Heart left ventricle (tissue), 16 donors: ENCODE results near the gene FRMD8. TPM values are rescaled to one million over a fixed set of nuclear protein-coding genes. Genes with fewer than 3 reads are reported as not detected.
A peak's percentile ranks its signal among the peaks of the same experiment; 100 is the strongest.

Source experiments
- ATAC-seq, 4 donors: fragments of 200-7000 bp; cut with Tn5 transposase; one replicate each; pipeline ENCODE4 v1.9.1; 2020 to 2022; ENCODE audit warnings: moderate library complexity in 4 of 4, mild to moderate bottlenecking in 3 of 4, moderate number of reproducible peaks in 1 of 4
- DNase-seq, 5 donors: peaks; one replicate each; pipeline ENCODE4 v3.0.0-alpha.2; 2020
- H3K27ac ChIP-seq, 12 donors: fragments of 200-600 bp; sonication (generic) in 4 of 12; one replicate each; pipeline versions ENCODE4 v1.5.0 to v1.8.0; 2016 to 2022; ENCODE audit warnings: mild to moderate bottlenecking in 2 of 12
- H3K27me3 ChIP-seq, 9 donors: fragments of 200-600 bp; sonication (generic) in 2 of 9; one replicate each; pipeline versions ENCODE4 v1.5.1 to v1.8.0; 2016 to 2022; ENCODE audit warnings: mild to moderate bottlenecking in 3 of 9
- H3K36me3 ChIP-seq, 9 donors: fragments of 200-600 bp; sonication (generic) in 2 of 9; one replicate each; pipeline versions ENCODE4 v1.5.0 to v1.8.0; 2018 to 2022; ENCODE audit warnings: mild to moderate bottlenecking in 2 of 9
- H3K4me1 ChIP-seq, 12 donors: fragments of 200-600 bp; sonication (generic) in 4 of 12; one replicate each; pipeline versions ENCODE4 v1.5.0 to v1.8.0; 2016 to 2022; ENCODE audit warnings: mild to moderate bottlenecking in 3 of 12
- H3K4me3 ChIP-seq, 12 donors: fragments of 200-600 bp; sonication (generic) in 4 of 12; one replicate each; pipeline versions ENCODE4 v1.5.0 to v1.8.0; 2017 to 2022; ENCODE audit warnings: mild to moderate bottlenecking in 9 of 12, moderate library complexity in 4 of 12
- H3K9me3 ChIP-seq, 12 donors: fragments of 200-600 bp; sonication (generic) in 4 of 12; one replicate each; pipeline versions ENCODE4 v1.5.0 to v1.8.0; 2016 to 2022; ENCODE audit warnings: mild to moderate bottlenecking in 1 of 12
- POLR2A ChIP-seq, 2 donors: fragments of 450-650 bp; IDR thresholded peaks; one replicate each; pipeline ENCODE4 v1.6.1; 2017; ENCODE audit warnings: antibody characterized with exemption in 2 of 2, mild to moderate bottlenecking in 2 of 2, moderate library complexity in 2 of 2
- WGBS, 4 donors: extraction: QIAGEN DNeasy Blood & Tissue Kit in 2 of 4; methylation state at CpG; one replicate each; pipeline versions ENCODE4 v1.1.5 to v1.1.7; 2013 to 2018; 5-methylcytosine and 5-hydroxymethylcytosine counted together
- intact Hi-C, 10 donors: fragments of 100-400 bp; cut with DNase I; formaldehyde crosslinking; loops; one replicate each; pipeline versions ENCODE4 v1.11.1 to v1.14.2; 2022
- polyA plus RNA-seq, 2 donors: library from polyadenylated mRNA; stranded (reverse); fragments of 200-250 nt; gene quantifications; one replicate each; pipeline ENCODE4 v1.2.3, GENCODE V29; 2013
- total RNA-seq, 9 donors: library from RNA; depleted of rRNA in 2 of 9; stranded (reverse); fragments of >200 nt in 2 of 9; fragmentation: NEBNext Ultra II Directional in 3 of 9; extraction: Animal tissue kit (Norgen Biotek cat#: 25700) in 3 of 9; gene quantifications; one replicate each; pipeline versions ENCODE4 v1.1.0 to v1.2.4, GENCODE V29; 2016 to 2023
- TF ChIP-seq, protein P1 (sequence below), 12 donors: fragments of 200-600 bp; sonication (generic) in 4 of 12; IDR thresholded peaks; one replicate each; pipeline versions ENCODE4 v1.5.0 to v1.8.0; 2018 to 2022; ENCODE audit warnings: antibody characterized with exemption in 12 of 12, mild to moderate bottlenecking in 5 of 12
- donor health status: ischemic (EF 13 %, LVEDD 7.1; RV severe dilation, severe dysfunction).
- donor health status: healthy with polysubstance abuse.
- donor health status: DM: no; HTN: yes; CAD: no.
- donor health status: DM: no; HTN: no; CAD: no.
- donor health status: ischemic (EF 25% LVEDD 6.9; RV normal size, moderate dysfunction).
- donor health status: ischemic (EF 25% LVEDD 5.7; RV mildly dilated, moderate dysfunction).
- donor health status: healthy.
- donor health status: DM: yes; HTN: yes; CAD: no.
- donor health status: ischemic (EF 35%, LVEDD 5.7; RV mildly dilated, moderate dysfunction).
- donor health status: nonischemic (EF 11% LVEDD 7.7; RV severe dilation, severe dysfunction).
- donor health status: DM: yes; HTN: yes; CAD: no.
- donor health status: PGD.
- donor health status: ischemic (EF 29% LVEDD 5.4; RV normal size, mild dysfunction).
- donor health status: nonischemic (EF 23%, LVEDD 6.1; RV moderate dilation, normal function).

Gene FRMD8
- total and polyA plus RNA-seq, 11 donors = 6.1 to 24.1 (median 11.3) TPM

GRCh38 chr11:65435411-65435931, 49.0 kb downstream of the FRMD8 start:
- H3K4me1 ChIP-seq = peaks cover 0 to 99% (median 89%) of the 10 kb centered on the region in 12 donors
- TF ChIP-seq, protein P1, sequence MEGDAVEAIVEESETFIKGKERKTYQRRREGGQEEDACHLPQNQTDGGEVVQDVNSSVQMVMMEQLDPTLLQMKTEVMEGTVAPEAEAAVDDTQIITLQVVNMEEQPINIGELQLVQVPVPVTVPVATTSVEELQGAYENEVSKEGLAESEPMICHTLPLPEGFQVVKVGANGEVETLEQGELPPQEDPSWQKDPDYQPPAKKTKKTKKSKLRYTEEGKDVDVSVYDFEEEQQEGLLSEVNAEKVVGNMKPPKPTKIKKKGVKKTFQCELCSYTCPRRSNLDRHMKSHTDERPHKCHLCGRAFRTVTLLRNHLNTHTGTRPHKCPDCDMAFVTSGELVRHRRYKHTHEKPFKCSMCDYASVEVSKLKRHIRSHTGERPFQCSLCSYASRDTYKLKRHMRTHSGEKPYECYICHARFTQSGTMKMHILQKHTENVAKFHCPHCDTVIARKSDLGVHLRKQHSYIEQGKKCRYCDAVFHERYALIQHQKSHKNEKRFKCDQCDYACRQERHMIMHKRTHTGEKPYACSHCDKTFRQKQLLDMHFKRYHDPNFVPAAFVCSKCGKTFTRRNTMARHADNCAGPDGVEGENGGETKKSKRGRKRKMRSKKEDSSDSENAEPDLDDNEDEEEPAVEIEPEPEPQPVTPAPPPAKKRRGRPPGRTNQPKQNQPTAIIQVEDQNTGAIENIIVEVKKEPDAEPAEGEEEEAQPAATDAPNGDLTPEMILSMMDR (IDR thresholded peaks at IDR 0.05) = no peak
- H3K9me3 ChIP-seq = no peaks in the 10 kb centered on the region
- intact Hi-C loops = no loop called here
- peak overlapping the region in 9 of 12 donors; percentile 3 to 93 (median 23) for H3K4me3 ChIP-seq
- 47 to 62% (median 58%) methylated on average over 9 of the region's 9 CpGs for WGBS, 4 donors
- peak in 1 of 4 donors; percentile 1 for ATAC-seq
- H3K27me3 ChIP-seq = no peaks in the 10 kb centered on the region
- peak in 2 of 5 donors; percentile 6 to 16 for DNase-seq
- peaks cover 2 to 100% (median 96%) of the 10 kb centered on the region in 9 donors for H3K36me3 ChIP-seq
- peak overlapping the region in 8 of 12 donors; percentile 16 to 80 (median 57) for H3K27ac ChIP-seq

DNA sequence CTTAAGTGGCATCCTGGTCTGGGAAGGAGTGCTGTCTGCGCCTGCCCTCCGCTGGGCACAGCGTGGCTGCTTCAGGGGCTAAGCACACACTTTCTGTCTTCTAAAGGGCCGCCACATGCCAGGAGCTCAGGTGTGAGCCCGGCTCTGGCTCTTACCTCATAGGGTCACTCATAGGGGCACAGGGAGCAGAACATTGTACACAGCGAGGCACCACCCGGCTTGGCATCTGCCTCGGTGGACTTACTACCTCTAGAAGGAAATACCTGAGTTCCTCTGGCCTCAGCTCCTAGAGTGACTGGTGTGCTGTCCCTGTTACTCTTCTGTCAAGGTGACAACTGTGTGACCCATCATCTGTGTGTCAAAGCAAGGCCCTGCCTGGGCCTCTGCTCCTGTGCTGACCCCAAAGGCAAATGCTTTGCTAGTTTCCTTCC, 49.6 kb downstream of the FRMD8 start:
- peaks cover 2 to 100% (median 95%) of the 10 kb centered on the region in 9 donors for H3K36me3 ChIP-seq
- peak overlapping the region in 9 of 12 donors; percentile 16 to 80 (median 56) for H3K27ac ChIP-seq
- H3K4me1 ChIP-seq = peaks cover 0 to 99% (median 87%) of the 10 kb centered on the region in 12 donors
- peak in 1 of 2 donors; percentile 15 for TF ChIP-seq POLR2A (IDR thresholded peaks at IDR 0.05)
- TF ChIP-seq, protein P1 (IDR thresholded peaks at IDR 0.05) = no peak
- peak overlapping the region in 8 of 12 donors; percentile 3 to 80 (median 20) for H3K4me3 ChIP-seq
- H3K27me3 ChIP-seq = no peaks in the 10 kb centered on the region
- peak; percentile 10 to 33 (median 20) for ATAC-seq
- DNase-seq = peak in 3 of 5 donors; percentile 10 to 44 (median 32)
- 59 to 68% (median 63%) methylated on average over 8 of the region's 8 CpGs for WGBS, 4 donors
- intact Hi-C loops = no loop called here
- no peaks in the 10 kb centered on the region for H3K9me3 ChIP-seq

GRCh38 chr11:65436412-65437032, 50.1 kb downstream of the FRMD8 start:
- WGBS, 4 donors = 55 to 68% (median 63%) methylated on average over 5 of the region's 5 CpGs
- Histone ChIP-seq H3K27ac (peak overlapping the region in 9 of 12 donors; percentile 16 to 80 (median 56)), H3K27me3 (no peaks in the 10 kb centered on the region), H3K4me1 (peaks cover 0 to 99% (median 86%) of the 10 kb centered on the region in 12 donors), H3K36me3 (peaks cover 2 to 100% (median 95%) of the 10 kb centered on the region in 9 donors), H3K9me3 (no peaks in the 10 kb centered on the region), H3K4me3 (peak overlapping the region in 7 of 12 donors; percentile 8 to 80 (median 23))
- intact Hi-C loops = no loop called here
- peak in 3 of 4 donors; percentile 1 to 10 (median 8) for ATAC-seq
- DNase-seq = peak in 2 of 5 donors; percentile 6 to 17
- TF ChIP-seq, protein P1 (IDR thresholded peaks at IDR 0.05) = no peak
- no peak for TF ChIP-seq POLR2A (IDR thresholded peaks at IDR 0.05)
